NCI-H187 (cell line): ENCODE results near the gene DDX51.
A peak's percentile ranks its signal among the peaks of the same experiment; 100 is the strongest.
"Not testable (repeated sequence)": the region's sequence is repeated elsewhere in the genome, so short reads cannot be mapped to it uniquely, and the experiment has no call there.

ENCODE experiments used
- DNase-seq, 2 experiments: peaks; one replicate each; lab custom pipeline; 2025; lab: John Stamatoyannopoulos, UW

Gene DDX51

GRCh38 chr12:132140918-132141841 is 2.9 kb downstream of the DDX51 start:
- DNase-seq, result no peak

- DNase-seq, result no peak
Measured at GRCh38 chr12:132140501-132140900, 3.6 kb downstream of the DDX51 start.

DNA sequence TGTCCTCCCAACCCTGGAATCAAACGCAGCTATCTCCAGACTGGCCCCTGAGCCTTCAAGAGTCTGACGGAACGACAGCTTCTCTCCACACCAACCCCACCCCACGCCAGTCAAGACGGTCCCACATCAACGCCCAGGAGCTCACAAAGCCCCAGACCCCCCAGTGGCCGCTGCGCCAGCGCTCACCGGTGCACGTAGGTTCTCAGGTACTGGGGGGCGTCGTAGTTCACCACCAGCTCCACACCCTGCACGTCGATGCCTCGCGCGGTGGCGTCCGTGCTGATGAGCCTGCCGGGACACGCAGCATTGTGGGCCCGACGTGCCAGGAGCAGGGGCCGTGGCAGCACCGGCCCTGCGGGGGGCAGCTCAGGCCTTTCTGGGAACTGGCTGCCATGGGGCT is 4.2 kb downstream of the DDX51 start:
- DNase-seq, result no peak

GRCh38 chr12:132138941-132139871 is 4.9 kb downstream of the DDX51 start:
- no peak for DNase-seq

GRCh38 chr12:132137483-132138125 is 6.5 kb downstream of the DDX51 start:
- no peak for DNase-seq

DNA sequence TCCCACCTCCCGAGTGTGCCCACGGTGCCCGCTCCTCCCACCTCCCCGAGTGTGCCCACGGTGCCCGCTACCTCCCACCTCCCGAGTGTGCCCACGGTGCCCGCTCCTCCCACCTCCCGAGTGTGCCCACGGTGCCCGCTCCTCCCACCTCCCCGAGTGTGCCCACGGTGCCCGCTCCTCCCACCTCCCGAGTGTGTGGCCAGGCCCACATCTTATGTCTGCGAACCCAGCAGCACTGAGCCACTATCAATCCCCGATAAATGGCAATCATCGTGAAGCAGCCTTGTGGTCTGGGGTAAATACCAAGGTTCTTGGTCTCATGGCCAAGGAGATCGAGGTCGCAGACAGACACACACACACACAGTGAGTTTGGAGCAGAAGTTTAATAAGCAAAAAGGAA is 7.9 kb downstream of the DDX51 start:
- not testable (repeated sequence) for DNase-seq

DNA sequence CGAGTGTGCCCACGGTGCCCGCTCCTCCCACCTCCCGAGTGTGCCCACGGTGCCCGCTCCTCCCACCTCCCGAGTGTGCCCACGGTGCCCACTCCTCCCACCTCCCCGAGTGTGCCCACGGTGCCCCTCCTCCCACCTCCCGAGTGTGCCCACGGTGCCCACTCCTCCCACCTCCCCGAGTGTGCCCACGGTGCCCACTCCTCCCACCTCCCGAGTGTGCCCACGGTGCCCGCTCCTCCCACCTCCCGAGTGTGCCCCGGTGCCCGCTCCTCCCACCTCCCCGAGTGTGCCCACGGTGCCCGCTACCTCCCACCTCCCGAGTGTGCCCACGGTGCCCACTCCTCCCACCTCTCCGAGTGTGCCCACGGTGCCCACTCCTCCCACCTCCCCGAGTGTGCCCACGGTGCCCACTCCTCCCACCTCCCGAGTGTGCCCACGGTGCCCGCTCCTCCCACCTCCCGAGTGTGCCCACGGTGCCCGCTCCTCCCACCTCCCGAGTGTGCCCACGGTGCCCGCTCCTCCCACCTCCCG is 9.4 kb downstream of the DDX51 start:
- not testable (repeated sequence) for DNase-seq

GRCh38 chr12:132133952-132134652 is 10.0 kb downstream of the DDX51 start:
- DNase-seq, result peak in 1 of 2 experiments; percentile 54

DNA sequence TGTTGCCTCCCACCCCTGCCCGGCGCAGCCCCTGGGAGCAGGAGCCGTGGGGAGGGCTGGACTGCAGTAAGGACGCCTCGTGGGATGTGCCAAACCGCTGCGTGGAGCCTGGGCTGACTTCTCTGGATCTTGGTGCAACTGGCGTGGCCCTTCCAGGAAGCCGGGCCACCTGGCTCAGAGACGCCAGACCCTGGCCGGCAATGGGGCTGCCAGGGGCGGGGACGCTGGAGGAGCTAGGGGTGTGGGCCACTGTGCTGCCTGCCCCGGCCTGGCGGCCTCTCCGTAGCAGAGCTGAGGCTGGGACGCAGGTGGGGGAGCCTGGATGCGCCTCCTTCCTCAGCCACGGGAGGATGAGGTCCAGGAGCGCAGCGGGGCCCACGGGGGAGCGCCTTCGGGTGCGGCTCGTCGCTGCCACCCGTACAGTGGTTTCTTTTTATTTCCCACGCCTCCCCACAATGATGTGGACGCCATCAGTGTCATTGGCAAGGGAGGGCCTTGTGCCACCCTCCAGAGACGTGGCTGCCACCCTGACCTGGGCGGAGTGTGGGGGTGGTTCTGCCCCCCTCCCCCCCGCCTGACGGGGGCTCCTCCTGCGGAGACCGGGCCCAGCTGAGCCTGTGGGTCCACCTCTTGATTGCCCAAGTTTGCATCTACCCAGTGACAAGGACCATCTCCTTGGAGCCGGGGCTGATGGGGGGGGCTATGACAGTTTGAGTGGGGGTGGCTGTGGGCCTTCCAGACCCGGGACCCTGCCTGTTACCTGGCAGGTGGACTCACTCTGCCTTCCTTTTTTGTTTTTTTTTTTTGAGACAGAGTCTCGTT is 11.3 kb downstream of the DDX51 start:
- DNase-seq, result no peak

DNA sequence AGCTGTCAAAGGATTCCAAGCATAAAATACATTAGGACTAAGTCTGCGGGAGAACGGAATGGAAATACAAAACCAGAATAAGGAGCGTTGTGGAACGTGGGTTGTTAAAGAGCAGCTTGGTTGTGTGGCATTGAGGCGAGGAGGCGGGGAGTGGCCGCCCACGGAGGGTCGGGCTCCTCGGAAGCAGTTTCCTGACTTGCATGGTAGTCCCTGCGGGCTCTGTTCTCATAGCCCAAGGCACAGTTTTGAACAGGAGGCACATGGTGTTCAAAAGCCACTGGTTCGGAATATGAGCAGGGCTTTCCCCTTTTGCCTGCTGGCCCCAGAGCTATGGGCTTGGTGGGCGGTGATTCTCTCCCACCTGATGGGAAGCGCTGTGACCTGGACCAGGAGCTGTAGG is 12.2 kb downstream of the DDX51 start:
- no peak for DNase-seq

- no peak for DNase-seq
Measured at GRCh38 chr12:132131229-132131628, 12.9 kb downstream of the DDX51 start.

GRCh38 chr12:132130690-132131089 is 13.4 kb downstream of the DDX51 start:
- no peak for DNase-seq

DNA sequence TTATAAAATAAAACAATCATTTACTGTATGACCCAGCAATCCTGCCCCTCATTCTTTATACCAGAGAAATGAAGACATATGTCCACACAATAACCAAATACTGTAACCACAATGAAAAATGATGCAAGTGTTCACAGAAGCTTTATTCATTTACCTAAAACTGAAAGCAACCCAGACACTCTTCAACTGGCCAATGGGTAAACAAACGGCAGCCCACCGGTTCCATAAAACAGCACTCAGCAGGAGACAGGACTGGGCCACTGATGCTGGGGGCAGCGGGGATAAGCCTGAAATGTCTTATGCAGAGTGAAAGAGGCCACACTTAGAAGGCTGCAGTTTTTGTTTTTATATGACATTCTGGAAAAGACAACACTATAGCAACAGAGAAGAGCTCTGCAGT is 15.1 kb downstream of the DDX51 start:
- no peak for DNase-seq

- DNase-seq, result no peak
Measured at GRCh38 chr12:132127041-132127440, 17.1 kb downstream of the DDX51 start.

DNA sequence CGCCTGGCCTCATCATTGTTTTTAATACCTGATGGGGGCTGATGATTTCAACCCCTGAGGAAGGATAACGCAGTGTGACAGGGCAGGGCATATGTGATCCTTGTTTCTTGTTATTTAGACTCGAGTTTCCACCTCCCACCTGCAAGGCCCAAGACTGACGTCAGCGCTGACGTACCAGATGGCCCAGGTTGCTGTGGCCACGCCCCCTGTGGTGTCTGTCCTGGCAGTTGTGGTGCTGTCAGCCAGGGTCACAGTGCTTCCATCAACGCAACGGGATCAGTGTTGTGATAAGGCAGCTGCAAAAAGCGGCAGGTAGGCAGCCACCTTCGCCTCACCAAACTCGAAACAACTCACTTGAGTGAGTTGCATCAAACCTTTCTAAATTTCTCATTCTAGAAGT is 18.4 kb downstream of the DDX51 start:
- no peak for DNase-seq

- DNase-seq, result no peak
Measured at GRCh38 chr12:132124766-132125425, 19.2 kb downstream of the DDX51 start.

DNA sequence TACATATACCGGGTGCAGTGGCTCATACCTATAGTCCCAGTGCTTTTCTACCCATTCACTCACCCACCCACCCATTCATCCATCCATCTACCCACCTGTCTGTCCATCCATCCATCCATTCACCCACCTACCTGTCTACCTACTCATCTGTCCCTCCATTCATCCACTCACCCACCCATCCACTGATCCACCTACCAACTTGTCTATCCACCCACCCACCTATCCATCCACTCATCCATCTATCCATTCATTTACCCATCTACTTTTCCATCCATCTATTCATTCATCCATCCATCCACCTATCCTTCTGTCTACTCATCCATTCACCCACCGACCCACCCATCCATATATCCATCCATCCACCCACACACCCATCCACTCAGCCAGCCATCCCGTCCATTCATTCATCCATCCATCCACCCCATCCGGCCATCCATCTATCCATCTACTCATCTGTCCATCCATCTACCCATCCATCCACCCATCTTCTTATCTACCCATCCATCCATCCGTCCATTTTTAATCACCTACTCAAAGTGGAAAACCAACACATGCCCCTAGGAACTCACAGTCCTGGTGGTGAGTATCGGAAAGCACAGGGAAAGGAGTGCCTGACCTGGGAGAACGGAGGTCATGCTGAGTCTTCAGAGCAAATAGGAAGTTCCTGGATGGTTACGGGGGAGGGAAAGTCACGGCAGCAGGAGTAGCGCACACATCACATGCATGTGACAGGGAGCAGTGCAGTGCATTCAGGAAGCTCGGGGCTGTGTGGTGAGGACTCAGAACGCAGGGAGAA is 20.0 kb downstream of the DDX51 start:
- DNase-seq, result no peak

- no peak for DNase-seq
Measured at GRCh38 chr12:132121283-132121682, 22.8 kb downstream of the DDX51 start.

DNA sequence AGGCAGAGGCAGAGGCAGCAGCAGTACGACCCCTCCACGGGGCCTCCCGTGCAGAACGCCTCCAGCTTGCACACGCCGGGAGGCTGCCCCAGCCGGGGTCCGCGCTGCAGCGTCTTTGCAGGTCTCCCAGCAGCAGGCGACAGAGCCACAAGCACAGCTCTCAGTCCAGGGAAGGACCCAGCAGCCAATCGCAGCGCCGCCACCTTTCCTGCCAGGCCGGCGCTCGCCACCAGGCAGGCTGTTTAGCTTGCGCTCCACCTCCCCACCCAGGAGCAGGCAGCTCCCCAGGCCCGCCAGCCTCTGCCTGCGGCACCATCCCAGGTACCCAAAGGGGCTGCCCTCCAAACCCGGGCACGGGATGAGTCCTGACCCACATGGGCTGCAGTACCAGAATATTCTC is 25.2 kb downstream of the DDX51 start:
- DNase-seq, result no peak
